Aorta (tissue), 5 donors: ENCODE data around the gene MRTFA. TPM values are rescaled to one million over a fixed set of nuclear protein-coding genes. Genes with fewer than 3 reads are reported as not detected.

Experiments
- ATAC-seq: fragments of 200-7000 bp; cut with Tn5 transposase; one replicate; pipeline ENCODE4 v1.9.1; 2022; ENCODE audit warnings: moderate library complexity; ENCODE audit not compliant: low FRiP score
- DNase-seq, 2 donors: peaks; one replicate each; pipeline ENCODE4 v3.0.0-alpha.2; 2020
- H3K27ac ChIP-seq, 2 donors: one replicate each; pipeline ENCODE4 v1.5.1; 2013; ENCODE audit warnings: low read length in 2 of 2, mild to moderate bottlenecking in 2 of 2, moderate library complexity in 2 of 2, control low read depth in 1 of 2, inconsistent platforms in 1 of 2, low read depth in 1 of 2
- H3K27me3 ChIP-seq, 2 donors: one replicate each; pipeline ENCODE4 v1.6.1; 2013; ENCODE audit warnings: control low read depth in 1 of 2, low read length in 1 of 2, mild to moderate bottlenecking in 1 of 2, moderate library complexity in 1 of 2; ENCODE audit not compliant: insufficient read depth in 2 of 2, control insufficient read depth in 1 of 2
- H3K36me3 ChIP-seq, 2 donors: one replicate each; pipeline ENCODE4 v1.6.1; 2013; ENCODE audit warnings: control low read depth in 1 of 2, low read length in 1 of 2, mild to moderate bottlenecking in 1 of 2; ENCODE audit not compliant: insufficient read depth in 2 of 2, control insufficient read depth in 1 of 2
- H3K4me1 ChIP-seq, 2 donors: one replicate each; pipeline ENCODE4 v1.6.1; 2013; ENCODE audit warnings: low read length in 2 of 2, control low read depth in 1 of 2, mild to moderate bottlenecking in 1 of 2, moderate library complexity in 1 of 2; ENCODE audit not compliant: insufficient read depth in 2 of 2, control insufficient read depth in 1 of 2
- H3K4me3 ChIP-seq, 2 donors: one replicate each; pipeline ENCODE4 v1.5.1; 2013; ENCODE audit warnings: low read length in 2 of 2, control low read depth in 1 of 2, mild to moderate bottlenecking in 1 of 2
- H3K9me3 ChIP-seq: one replicate; pipeline ENCODE4 v1.6.1; 2013; ENCODE audit warnings: mild to moderate bottlenecking, low read length; ENCODE audit not compliant: control insufficient read depth
- WGBS, 2 donors: extraction: QIAGEN DNeasy Blood & Tissue Kit; methylation state at CpG; one replicate each; pipeline ENCODE4 v1.1.7; 2013; 5-methylcytosine and 5-hydroxymethylcytosine counted together
- intact Hi-C, 2 donors: fragments of 100-400 bp; cut with DNase I; formaldehyde crosslinking; loops; one replicate each; pipeline versions ENCODE4 v1.14.2 to v1.15.0; 2022
- polyA plus RNA-seq, 2 donors: library from polyadenylated mRNA; stranded (reverse); fragments of 200-250 nt; gene quantifications; one replicate each; pipeline ENCODE4 v1.2.3, GENCODE V29; 2013
- total RNA-seq, 2 donors: library from RNA; stranded (reverse); fragmentation: NEBNext Ultra II Directional; extraction: Animal tissue kit (Norgen Biotek cat#: 25700); gene quantifications; one replicate each; pipeline ENCODE4 v1.2.1, GENCODE V29; 2021
- donor health status: healthy with polysubstance abuse.
- donor health status: Bipolar disorder and iron deficiency.
- donor health status: DM: no; HTN: no; CAD: no.
- donor health status: DM: no; HTN: no; CAD: no.
- donor health status: DM: yes; HTN: yes; CAD: no.

The MRTFA gene
- total and polyA plus RNA-seq, 4 donors: 12.9 to 77.4 (median 51.9) TPM

DNA sequence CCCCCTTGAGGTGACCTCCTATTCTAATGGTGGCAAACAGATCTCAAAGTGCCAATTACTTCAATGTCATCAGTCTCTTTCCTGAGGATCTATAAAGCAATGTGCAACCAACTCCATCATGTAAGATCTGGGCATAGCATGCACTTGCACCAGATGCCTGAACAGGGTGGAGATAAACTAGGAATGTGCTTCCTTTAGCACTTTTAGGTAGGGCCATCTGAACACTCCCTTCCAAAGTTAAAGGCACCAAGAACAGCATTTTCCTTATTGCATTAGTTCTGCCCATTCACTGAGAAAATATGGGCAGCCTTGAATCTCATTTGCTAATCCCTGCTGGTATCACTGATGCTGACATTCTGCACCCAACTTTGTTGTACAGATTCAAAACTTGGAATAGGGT, 154.1 kb downstream of the MRTFA start:
- Histone ChIP-seq H3K4me3 (no peak overlapping the region), H3K27me3 (no peaks in the 10 kb centered on the region), H3K9me3 (no peaks in the 10 kb centered on the region), H3K36me3 (no peaks in the 10 kb centered on the region), H3K4me1 (peaks cover 0 to 8% of the 10 kb centered on the region in 2 donors), H3K27ac (no peak overlapping the region)
- intact Hi-C loops: no loop called here
- DNase-seq (no peak), ATAC-seq (no peak)

DNA sequence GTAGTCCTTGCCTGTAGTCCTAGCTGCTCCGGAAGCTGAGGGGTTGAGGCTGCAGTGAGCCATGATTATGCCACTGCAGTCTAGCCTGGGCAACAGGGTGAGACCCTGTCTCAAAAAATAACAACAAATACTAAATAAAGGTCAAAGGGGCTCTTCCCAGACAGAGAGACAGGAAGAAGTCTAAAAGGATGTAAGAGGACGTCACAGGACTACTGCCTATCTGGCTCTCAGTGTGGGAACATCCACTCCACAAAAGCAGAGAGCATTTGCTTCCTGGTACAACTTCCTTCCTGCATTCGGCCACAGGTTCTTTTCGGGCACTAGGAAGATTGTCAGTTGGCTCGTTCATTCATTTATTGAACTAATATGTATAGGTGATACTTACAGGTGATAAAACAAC, 155.5 kb downstream of the MRTFA start:
- no peak for ATAC-seq
- Histone ChIP-seq H3K36me3 (no peaks in the 10 kb centered on the region), H3K27me3 (no peaks in the 10 kb centered on the region), H3K4me3 (no peak overlapping the region), H3K9me3 (no peaks in the 10 kb centered on the region), H3K27ac (no peak overlapping the region), H3K4me1 (peaks cover 0 to 5% of the 10 kb centered on the region in 2 donors)
- no peak for DNase-seq
- intact Hi-C loops: no loop called here
- 88 to 93% methylated on average over 5 of the region's 5 CpGs for WGBS, 2 donors

DNA sequence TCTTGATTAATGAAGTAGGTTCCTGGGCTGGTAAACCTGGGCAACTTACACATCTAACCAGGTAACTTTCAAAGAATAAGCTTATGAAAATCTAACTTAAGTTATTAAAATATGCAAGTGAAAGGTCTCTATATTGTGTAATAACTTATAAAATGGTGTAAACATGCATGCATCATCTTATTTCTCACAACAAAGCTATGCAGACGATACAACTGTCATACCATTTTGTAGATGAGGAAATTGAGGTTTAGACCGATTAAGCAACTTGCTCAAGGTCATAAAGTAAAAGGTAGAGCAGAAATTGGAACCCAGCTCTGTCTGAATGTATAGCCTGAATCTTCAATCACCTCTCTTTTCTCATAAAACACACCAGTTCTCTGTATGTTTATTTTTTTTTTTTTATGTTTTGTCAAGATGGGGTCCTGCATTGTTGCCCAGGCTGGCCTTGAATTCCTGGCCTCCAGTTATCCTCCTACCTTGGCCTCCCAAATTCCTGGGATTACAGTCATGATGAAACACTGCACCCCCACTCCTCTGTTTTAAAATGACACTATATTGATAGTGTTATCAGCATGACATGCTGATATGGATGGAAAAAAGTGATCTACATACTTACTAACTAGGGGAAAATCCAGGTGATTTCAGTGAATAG, 156.5 kb downstream of the MRTFA start:
- DNase-seq (no peak), ATAC-seq (no peak)
- no peaks in the 10 kb centered on the region for H3K27me3 ChIP-seq
- H3K36me3 ChIP-seq: no peaks in the 10 kb centered on the region
- WGBS, 2 donors: 93 to 95% methylated on average over 2 of the region's 2 CpGs
- intact Hi-C loops: no loop called here
- H3K4me1 ChIP-seq: no peaks in the 10 kb centered on the region
- no peaks in the 10 kb centered on the region for H3K9me3 ChIP-seq
- H3K27ac ChIP-seq: no peak overlapping the region
- no peak overlapping the region for H3K4me3 ChIP-seq

DNA sequence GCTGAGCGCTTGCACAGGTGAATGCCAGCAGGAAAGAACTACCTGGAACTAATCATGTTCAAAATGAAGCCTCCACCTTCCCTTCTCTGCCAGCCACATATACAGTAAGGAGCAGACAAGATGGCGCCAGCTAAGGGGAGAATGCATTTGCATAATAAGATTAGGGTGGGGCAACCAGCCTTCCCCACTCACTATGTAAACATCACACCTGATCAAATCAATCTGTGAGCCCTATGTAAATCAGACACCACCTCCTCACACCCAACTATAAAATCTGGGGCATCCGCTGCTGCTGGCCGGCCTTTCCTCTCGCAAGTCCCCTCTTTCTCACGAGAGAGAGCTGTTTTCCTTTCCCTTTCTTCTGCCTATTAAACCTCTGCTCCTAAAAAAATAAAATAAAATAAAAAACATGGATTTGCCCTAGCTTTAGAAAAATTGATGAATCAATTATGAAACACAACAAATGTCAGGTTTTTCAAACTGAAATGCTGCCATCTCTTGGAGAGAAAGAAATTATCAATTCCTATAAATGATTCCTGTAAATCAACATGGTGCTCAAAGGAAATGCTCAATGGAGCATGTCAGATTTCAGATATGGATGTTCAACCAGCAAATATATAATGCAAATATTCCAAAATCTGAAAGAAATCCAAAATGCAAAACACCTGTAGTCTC, 157.3 kb downstream of the MRTFA start:
- Histone ChIP-seq H3K36me3 (no peaks in the 10 kb centered on the region), H3K9me3 (no peaks in the 10 kb centered on the region)
- no peak for ATAC-seq

DNA sequence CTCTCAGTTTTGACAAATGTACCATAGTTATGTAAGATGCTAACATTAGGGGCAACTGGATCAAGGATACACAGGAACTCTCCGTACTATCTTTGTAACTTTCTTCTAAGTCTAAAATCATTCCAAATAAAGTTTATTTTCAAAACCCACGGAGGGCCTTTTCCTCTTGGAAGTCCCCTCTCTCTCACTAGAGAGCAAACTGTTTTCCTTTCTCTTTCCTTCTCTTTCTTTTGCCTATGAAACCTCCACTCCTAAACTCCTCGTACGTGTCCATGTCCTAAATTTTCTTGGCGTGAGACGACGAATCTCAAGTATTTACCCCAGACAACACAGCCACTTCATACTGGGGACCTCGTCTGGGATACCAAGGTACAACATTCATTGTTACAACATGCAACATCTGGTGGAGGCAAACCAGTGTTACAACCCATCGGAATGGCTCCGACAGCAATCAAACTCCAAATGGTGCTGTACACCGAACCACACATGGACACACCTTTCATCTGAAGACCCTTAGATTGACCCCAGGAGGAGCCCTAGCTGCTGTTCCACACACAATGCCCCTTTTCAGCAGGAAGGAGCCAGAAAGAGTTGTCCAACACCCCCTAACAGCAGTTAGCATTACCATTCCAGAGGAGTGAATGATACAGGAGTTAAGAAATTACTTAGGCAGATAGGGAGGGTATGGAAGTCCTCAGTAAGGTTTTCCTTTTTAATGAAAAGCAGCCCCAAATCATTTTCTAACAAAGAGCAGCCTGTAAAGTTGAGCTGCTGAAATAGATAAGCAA, 158.0 kb downstream of the MRTFA start:
- H3K27me3 ChIP-seq: no peaks in the 10 kb centered on the region
- no peak overlapping the region for H3K4me3 ChIP-seq
- intact Hi-C loops: no loop called here
- H3K27ac ChIP-seq: no peak overlapping the region
- no peaks in the 10 kb centered on the region for H3K36me3 ChIP-seq
- no peaks in the 10 kb centered on the region for H3K9me3 ChIP-seq
- ATAC-seq: no peak
- no peak for DNase-seq
- 51 to 64% methylated on average over 11 of the region's 11 CpGs for WGBS, 2 donors
- no peaks in the 10 kb centered on the region for H3K4me1 ChIP-seq

More for the DNA sequence above, 157.3 kb downstream of the MRTFA start:
- intact Hi-C loops: no loop called here
- Histone ChIP-seq H3K27ac (no peak overlapping the region), H3K27me3 (no peaks in the 10 kb centered on the region), H3K4me1 (no peaks in the 10 kb centered on the region), H3K4me3 (no peak overlapping the region)
- DNase-seq: no peak
- 93 to 95% methylated on average over 6 of the region's 6 CpGs for WGBS, 2 donors

DNA sequence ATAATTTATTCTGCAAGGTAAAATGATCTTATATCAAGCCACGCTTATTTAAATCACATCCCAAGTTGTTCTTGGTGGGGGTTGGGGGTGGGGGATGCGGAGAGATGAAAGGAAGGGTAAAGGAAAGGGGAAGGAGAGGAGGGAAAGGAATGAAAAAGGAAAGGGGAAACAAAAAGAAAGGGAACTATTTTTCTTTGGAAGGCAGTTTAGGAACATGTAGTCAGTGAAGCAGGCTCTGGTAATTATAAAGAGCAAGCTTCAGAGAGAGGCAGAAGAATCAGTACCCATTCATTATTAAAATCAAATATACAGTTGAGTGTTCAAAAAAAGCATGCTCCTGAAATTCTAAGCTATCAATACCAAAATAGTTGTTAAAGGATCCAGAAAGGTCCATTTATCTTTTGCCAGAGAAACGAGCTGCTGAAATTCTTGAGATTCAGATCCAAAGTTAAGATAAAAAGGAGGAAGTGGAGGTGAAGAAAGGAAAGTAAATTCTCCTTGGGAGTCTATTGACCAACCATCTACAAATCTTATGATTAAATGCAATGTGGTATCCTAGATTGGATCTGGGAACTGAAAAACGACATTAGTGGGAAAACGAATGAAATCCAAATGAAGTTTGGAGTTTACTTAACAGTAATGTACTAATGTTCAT, 158.7 kb downstream of the MRTFA start:
- no peaks in the 10 kb centered on the region for H3K4me1 ChIP-seq
- WGBS, 2 donors: 47 to 49% methylated on average over 5 of the region's 5 CpGs
- no peak overlapping the region for H3K27ac ChIP-seq
- H3K4me3 ChIP-seq: no peak overlapping the region
- no peak for DNase-seq
- H3K27me3 ChIP-seq: no peaks in the 10 kb centered on the region
- ATAC-seq: no peak
- intact Hi-C loops: no loop called here
- no peaks in the 10 kb centered on the region for H3K36me3 ChIP-seq
- H3K9me3 ChIP-seq: no peaks in the 10 kb centered on the region

DNA sequence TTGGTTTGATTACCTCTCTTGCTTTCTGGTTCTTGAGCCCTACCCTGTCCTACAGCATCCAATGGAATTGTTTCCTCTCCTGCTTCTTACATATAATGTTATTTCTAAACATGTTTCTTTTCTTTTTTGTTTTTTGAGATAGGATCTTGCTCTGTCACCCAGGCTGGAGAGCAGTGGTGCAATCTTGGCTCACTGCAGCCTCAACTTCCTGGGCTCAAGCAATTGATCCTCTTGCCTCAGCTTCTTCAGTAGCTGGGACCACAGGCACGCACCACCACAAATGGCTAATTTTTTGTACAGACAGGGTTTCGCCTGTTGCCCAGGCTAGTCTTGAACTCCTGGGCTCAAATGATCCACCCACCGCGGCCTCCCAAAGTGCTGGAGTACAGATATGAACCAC, 160.2 kb downstream of the MRTFA start:
- WGBS, 2 donors: 84 to 90% methylated on average over 4 of the region's 4 CpGs
- ATAC-seq (no peak), DNase-seq (no peak)
- no peaks in the 10 kb centered on the region for H3K36me3 ChIP-seq
- no peaks in the 10 kb centered on the region for H3K4me1 ChIP-seq
- no peaks in the 10 kb centered on the region for H3K9me3 ChIP-seq
- intact Hi-C loops: no loop called here
- no peak overlapping the region for H3K27ac ChIP-seq
- H3K27me3 ChIP-seq: no peaks in the 10 kb centered on the region
- H3K4me3 ChIP-seq: no peak overlapping the region

DNA sequence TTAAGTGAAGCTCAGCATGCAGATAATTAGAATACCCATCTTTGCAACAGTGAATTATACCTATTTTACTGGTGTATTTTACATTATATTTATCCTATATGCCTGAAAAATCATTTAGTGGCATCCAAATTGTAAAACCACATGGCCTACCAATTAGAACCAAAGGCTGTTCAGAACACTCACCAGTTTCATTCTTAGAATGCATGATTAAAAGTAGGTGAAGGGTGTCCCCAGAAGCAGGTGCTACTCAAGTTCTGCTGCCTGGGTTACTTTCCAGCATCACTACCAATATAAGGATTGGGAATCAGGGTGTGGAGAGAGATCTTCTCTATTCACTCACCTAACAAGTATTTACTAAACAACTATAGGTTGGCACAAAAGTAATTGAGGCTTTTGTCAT, 162.8 kb downstream of the MRTFA start:
- no peaks in the 10 kb centered on the region for H3K9me3 ChIP-seq
- DNase-seq: no peak

More for the DNA sequence above, 162.8 kb downstream of the MRTFA start:
- intact Hi-C loops: no loop called here
- H3K27me3 ChIP-seq: no peaks in the 10 kb centered on the region
- ATAC-seq: no peak
- no peaks in the 10 kb centered on the region for H3K36me3 ChIP-seq
- no peak overlapping the region for H3K4me3 ChIP-seq
- no peaks in the 10 kb centered on the region for H3K4me1 ChIP-seq
- H3K27ac ChIP-seq: no peak overlapping the region
